ENCODE data around the gene RANGAP1.
A peak's percentile ranks its signal among the peaks of the same experiment; 100 is the strongest.

The RANGAP1 gene, protein sequence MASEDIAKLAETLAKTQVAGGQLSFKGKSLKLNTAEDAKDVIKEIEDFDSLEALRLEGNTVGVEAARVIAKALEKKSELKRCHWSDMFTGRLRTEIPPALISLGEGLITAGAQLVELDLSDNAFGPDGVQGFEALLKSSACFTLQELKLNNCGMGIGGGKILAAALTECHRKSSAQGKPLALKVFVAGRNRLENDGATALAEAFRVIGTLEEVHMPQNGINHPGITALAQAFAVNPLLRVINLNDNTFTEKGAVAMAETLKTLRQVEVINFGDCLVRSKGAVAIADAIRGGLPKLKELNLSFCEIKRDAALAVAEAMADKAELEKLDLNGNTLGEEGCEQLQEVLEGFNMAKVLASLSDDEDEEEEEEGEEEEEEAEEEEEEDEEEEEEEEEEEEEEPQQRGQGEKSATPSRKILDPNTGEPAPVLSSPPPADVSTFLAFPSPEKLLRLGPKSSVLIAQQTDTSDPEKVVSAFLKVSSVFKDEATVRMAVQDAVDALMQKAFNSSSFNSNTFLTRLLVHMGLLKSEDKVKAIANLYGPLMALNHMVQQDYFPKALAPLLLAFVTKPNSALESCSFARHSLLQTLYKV

DNA sequence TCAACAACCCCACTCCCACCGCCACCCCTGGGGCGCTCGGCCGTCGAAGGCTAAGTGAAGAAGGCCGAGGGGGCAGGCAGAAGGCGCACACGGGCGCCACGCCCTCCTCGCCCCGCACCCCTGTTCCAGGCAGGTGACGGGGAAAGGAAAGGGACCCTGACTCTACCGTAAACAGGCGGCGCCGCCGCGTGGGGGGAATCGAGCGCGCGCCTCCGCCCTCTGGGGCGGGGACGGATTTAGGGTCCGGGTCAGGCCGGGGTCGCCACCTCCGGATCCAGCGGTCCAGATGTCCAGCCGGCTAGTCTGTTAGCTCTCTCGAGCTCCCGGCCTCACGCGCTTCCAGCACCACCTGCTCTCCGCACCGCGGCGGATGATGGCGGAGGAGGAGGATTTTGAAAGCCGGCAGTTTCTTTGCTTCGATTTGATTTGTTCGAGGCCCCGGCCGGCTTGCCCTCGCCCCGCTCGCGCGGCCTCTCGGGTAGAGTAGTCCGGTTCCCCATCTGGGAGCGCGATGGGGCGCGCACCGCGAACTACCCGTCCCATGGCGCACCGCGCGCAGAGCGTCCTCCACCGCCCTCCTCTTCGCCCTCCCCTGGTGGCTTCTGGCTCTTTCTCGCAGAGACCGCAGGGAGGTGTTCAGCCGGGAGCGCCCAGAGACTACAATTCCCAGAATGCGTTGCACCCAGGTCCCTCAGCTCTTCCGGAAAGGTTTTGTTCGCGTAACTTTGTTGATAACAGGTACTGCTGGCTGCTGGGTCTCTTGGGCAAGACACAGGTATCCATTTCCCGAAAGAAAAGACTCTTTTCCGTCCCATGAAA, at the start of gene RANGAP1:
Gene RANGAP1 (minus strand): TSS at position 368 of the 819 bp plus-strand sequence. CDS start 5,143 bp downstream, outside the sequence.
- DNase-seq (ENCODE audit: low read depth in 2 of 2), result peak; percentile 98

DNA sequence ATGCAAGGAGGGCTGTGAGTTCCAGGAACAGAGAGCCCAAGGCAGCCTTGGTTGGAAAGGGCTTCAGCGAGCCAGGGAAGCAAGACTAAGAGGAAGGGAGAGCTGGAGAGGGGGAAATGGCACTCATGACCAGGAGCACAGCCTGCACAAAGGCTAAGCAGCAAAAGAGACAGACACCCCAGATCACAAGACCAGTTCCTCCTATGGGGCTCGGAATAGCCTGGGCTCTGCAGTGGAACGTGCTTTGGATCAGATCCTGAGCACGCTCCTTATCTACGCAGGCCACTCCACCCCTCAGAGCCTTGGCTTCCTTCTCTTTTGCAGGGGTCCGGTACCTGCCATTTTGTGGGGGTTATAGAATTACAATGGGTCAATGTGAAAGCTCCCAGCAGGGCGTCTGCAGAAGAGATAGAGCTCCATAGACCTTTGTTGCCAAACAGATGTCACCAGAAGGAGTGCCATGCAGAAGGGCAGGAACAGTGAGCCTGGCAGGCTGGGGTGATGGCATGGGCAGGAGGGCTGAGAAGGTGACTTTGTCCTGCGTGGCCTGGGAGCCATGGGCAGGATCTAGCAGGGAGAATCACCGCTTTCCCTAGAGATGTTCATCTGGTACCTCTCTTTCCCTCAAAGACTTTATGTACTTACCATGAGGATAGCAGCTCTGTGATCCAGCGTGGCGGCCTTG, 49.1 kb upstream of the RANGAP1 start:
- DNase-seq (ENCODE audit: low read depth in 2 of 2), result no peak

DNA sequence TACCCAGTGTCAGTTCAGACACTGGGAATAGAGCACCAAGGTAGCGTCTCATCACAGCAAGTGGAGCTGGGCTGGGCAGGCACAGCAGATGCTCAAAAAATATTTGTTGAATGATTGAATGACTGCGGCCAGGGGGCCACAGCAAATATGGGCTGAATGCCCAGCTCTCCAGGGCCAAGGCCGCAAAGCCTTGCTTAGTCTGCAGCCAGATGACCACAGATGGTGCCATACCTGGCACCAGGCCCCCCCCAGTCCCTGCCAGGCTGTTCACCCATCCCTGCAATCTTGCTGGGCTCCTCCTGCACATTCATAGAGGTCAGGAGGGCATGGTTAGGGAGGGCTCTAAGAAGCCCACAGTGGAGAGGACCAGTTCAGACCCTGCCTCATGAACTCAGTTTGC, 48.2 kb upstream of the RANGAP1 start:
- DNase-seq (ENCODE audit: low read depth in 2 of 2), result no peak

GRCh38 chr22:41333806-41334205, 47.8 kb upstream of the RANGAP1 start:
- DNase-seq (ENCODE audit: low read depth in 2 of 2), result no peak

- no peak for DNase-seq (ENCODE audit: low read depth in 2 of 2)
Observed at GRCh38 chr22:41332217-41332939, 46.4 kb upstream of the RANGAP1 start.

DNA sequence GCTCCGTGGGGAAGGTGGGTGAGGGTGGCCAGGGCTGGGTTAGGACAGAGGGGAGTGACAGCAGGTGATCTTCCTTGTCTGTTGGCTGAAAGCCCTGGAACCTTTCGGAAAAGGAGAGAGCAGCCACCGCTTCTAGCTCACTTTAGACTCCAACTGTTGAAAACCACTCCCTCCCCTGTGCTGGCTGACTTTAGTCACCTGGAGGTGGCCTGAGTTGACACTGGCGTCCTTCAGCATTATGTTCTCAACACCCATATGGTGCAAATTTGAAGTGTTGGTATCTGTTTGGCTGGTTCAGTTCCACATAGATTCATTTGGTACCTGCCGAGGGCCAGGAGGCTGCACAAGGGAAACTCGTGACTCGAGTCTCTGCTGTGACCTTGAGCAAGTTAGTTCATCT, 44.2 kb upstream of the RANGAP1 start:
- no peak for DNase-seq (ENCODE audit: low read depth in 2 of 2)

- DNase-seq (ENCODE audit: low read depth in 2 of 2), result no peak
Observed at GRCh38 chr22:41327124-41327523, 41.1 kb upstream of the RANGAP1 start.

DNA sequence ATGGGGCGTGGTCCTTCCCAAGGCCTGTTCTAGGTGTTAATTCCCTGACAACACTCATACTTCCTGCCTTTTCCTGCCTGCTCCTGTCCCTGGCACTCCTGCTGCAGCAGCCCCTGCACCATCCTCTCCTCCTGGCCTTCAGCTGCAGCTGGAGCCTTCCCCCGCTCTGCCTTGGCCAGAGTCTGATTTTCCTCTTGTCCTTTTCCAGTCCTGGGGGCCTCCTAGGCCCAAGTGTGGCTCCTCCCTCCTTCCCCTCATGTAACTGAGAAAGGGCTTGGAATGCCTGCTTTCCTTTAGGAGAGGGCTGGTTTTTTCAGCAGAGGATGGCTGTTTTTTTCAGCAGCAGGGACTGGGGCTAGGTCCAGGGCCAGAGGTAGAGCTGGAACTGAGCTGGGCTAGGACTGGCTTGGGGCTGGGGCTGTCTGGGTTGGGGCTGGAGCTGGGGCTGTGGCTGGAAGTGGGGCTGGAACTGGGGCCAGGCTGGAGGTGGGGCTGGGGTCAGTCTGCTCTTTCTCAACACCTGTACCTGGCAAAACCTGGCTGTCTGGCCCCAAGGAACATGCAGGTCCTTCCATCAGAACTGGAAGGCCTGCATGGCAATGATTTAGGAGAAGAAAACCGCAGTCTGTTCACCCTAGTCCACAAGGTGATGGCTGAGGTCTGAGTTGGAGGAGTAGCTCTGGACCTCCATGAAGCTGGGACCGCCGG, 39.0 kb upstream of the RANGAP1 start:
- DNase-seq (ENCODE audit: low read depth in 2 of 2), result no peak

- DNase-seq (ENCODE audit: low read depth in 2 of 2), result no peak
Observed at GRCh38 chr22:41320416-41321240, 34.6 kb upstream of the RANGAP1 start.

GRCh38 chr22:41315586-41315985, 29.6 kb upstream of the RANGAP1 start:
- DNase-seq (ENCODE audit: low read depth in 2 of 2), result no peak

- DNase-seq (ENCODE audit: low read depth in 2 of 2), result no peak
Observed at GRCh38 chr22:41314821-41315220, 28.8 kb upstream of the RANGAP1 start.

DNA sequence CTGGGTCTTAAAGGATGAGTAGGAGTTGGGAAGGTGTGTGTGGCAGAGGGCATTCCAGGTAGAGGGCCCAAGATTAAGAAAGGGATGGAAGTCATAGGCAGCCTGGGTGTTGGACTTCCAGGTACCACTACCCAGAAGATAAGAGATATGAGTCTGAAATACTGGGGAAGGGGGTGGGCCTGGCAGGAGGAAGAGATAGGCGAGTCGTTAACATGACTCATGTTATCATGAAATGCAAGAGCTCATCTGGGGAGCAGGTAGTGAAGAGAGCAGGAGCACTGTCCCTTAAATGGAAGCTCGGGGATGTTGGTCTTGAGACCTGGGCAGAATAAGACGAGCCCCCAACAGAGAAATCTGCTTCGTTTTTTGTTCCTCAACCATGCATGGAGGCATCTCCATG, 25.5 kb upstream of the RANGAP1 start:
- DNase-seq (ENCODE audit: low read depth in 2 of 2), result no peak

DNA sequence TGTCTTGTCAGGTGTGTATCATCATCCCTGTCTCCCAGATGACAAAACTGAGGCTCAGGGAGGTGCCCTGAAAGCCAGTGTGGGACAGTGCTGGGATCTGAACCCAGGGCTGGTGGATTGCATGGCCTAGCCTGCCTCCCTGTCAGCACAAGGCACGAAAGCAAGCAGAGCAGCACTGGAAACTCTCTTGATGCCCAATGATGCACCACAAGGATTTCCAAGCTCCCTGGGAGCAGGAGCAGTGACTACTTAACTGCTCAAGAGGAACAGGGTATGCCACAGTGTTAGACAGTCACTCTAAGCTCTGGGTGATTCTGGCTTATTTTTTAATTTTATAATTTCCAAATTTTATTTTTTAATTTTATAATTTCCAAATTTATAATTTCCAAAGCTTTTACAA, 24.3 kb upstream of the RANGAP1 start:
- no peak for DNase-seq (ENCODE audit: low read depth in 2 of 2)

GRCh38 chr22:41308544-41308947, 22.6 kb upstream of the RANGAP1 start:
- DNase-seq (ENCODE audit: low read depth in 2 of 2), result no peak

DNA sequence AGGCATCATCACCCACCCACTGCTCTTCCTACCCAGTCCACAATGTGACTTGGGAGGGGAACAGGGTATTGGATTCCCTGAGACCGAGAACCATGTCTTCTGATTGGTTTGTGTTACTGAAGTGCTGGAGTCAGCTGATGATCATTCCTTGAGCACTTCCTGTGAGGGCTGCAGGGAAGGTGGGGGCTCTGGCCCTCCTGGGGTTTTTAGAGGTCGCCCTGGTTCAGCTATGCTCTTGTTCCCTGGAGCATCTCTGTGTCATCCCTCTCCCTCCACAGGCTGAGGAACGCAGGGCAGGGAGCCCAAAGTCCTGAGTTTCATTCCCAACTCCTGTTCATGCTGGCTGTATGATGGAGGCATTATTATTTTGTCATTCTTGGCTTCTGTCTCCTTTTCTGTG, 22.1 kb upstream of the RANGAP1 start:
- DNase-seq (ENCODE audit: low read depth in 2 of 2), result no peak

DNA sequence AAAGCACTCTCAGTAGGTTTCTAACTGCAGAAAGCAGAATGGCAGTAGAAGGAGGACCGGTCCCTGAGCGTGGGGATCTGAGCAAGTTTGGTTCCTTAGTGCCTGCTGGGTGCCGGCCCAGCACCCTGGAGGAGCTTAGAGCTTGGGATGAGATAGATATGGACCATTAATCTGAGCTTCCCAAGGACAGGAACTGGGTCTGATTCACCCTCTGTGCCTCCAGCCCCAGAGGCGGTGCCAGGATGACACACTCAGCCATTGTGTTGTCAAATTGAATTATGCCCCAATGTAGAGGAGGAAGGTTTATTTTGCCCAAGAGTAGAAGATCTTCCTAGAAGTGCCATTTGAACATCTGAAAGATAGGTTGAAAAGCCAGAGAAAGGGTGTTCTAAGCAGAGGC, 19.7 kb upstream of the RANGAP1 start:
- DNase-seq (ENCODE audit: low read depth in 2 of 2), result no peak

DNA sequence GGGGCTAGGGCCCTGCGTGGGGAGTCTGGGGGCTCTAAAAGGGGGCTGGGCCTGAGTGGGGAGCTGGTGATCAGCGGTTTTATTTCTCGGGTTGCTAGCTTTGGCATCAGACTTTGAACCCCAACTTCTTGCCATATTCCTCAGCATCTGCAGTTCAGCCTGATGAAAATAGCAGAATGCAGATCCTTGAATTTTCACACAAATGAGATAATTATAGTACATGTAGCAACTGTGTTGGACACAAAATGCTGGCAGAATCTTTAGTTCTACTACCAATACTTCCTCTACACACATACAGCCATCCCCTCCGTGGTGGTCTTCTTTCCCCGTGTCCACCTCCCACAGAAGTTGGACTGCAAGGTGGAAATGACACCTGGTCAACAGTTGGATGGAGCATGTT, 16.8 kb upstream of the RANGAP1 start:
- no peak for DNase-seq (ENCODE audit: low read depth in 2 of 2)

GRCh38 chr22:41302021-41302767, 16.2 kb upstream of the RANGAP1 start:
- no peak for DNase-seq (ENCODE audit: low read depth in 2 of 2)
